22Rv1 (cell line): ENCODE measurements around the gene ZNF337.
A peak's percentile ranks its signal among the peaks of the same experiment; 100 is the strongest.

Source experiments
- H3K27ac ChIP-seq: fragments of 450-650 bp; 2 replicates; pipeline ENCODE4 v1.5.1; 2017
- CTCF ChIP-seq: fragments of 450-650 bp; IDR thresholded peaks from 2 replicates; pipeline ENCODE4 v1.5.1; 2017; ENCODE audit warnings: mild to moderate bottlenecking
- ZFX ChIP-seq: fragments of 450-650 bp; IDR thresholded peaks from 2 replicates; pipeline ENCODE4 v1.6.1; 2017; ENCODE audit warnings: antibody characterized with exemption, borderline replicate concordance

ZNF337 gene

GRCh38 chr20:25696371-25697131, at the start of gene ZNF337:
Gene ZNF337, minus strand, starts transcription at chr20:25696853. Its CDS starts 10,436 bp downstream, at chr20:25686417.
- TF ChIP-seq CTCF, result peak; percentile 35; the same call in 1 of the 2 replicates
- TF ChIP-seq ZFX, result no peak; the same call in 1 of the 2 replicates
- peak within 1 kb of the TSS; percentile 82 for H3K27ac ChIP-seq

- TF ChIP-seq CTCF (no peak), ZFX (no peak)
- H3K27ac ChIP-seq, result no peak overlapping the region
Observed at GRCh38 chr20:25745738-25746137, 49.1 kb upstream of the ZNF337 start.

- no peak for TF ChIP-seq CTCF
- TF ChIP-seq ZFX, result no peak
- H3K27ac ChIP-seq, result no peak overlapping the region
Observed at GRCh38 chr20:25745100-25745499, 48.4 kb upstream of the ZNF337 start.

- TF ChIP-seq CTCF (no peak), ZFX (no peak)
- no peak overlapping the region for H3K27ac ChIP-seq
Observed at GRCh38 chr20:25744261-25744660, 47.6 kb upstream of the ZNF337 start.

GRCh38 chr20:25741088-25741487, 44.4 kb upstream of the ZNF337 start:
- no peak overlapping the region for H3K27ac ChIP-seq
- TF ChIP-seq CTCF (no peak), ZFX (no peak)

- TF ChIP-seq CTCF, result no peak
- TF ChIP-seq ZFX, result no peak
- no peak overlapping the region for H3K27ac ChIP-seq
Observed at GRCh38 chr20:25739615-25740320, 43.1 kb upstream of the ZNF337 start.

GRCh38 chr20:25738198-25738597, 41.5 kb upstream of the ZNF337 start:
- no peak for TF ChIP-seq ZFX
- H3K27ac ChIP-seq, result no peak overlapping the region
